Spleen (tissue), 11 donors: ENCODE data around the gene RHBDD1. TPM values are rescaled to one million over a fixed set of nuclear protein-coding genes. Genes with fewer than 3 reads are reported as not detected.
A peak's percentile ranks its signal among the peaks of the same experiment; 100 is the strongest.

Experiments
- DNase-seq: peaks from one replicate; pipeline ENCODE4 v3.0.0-alpha.2; 2020
- H3K27ac ChIP-seq, 8 donors: fragments of 200-600 bp; sonication (generic) in 7 of 8; 1 replicate in 4 of 8; 2 replicates in 4 of 8; pipeline versions ENCODE4 v1.5.0 to v1.8.0; 2016 to 2021; ENCODE audit warnings: inconsistent platforms in 4 of 8, mild to moderate bottlenecking in 4 of 8, moderate library complexity in 1 of 8
- H3K27me3 ChIP-seq, 7 donors: fragments of 200-600 bp; sonication (generic) in 6 of 7; replicated peaks in 1 of 7; 1 replicate in 4 of 7; 2 replicates in 3 of 7; pipeline versions ENCODE4 v1.5.0 to v1.8.0; 2016 to 2021; ENCODE audit warnings: inconsistent platforms in 3 of 7, mild to moderate bottlenecking in 1 of 7
- H3K36me3 ChIP-seq, 6 donors: fragments of 200-600 bp; sonication (generic) in 5 of 6; 1 replicate in 4 of 6; 2 replicates in 2 of 6; pipeline versions ENCODE4 v1.5.0 to v1.8.0; 2016 to 2021; ENCODE audit warnings: inconsistent platforms in 2 of 6
- H3K4me1 ChIP-seq, 6 donors: fragments of 200-600 bp; sonication (generic) in 5 of 6; 1 replicate in 3 of 6; 2 replicates in 3 of 6; pipeline versions ENCODE4 v1.5.0 to v1.8.0; 2016 to 2021; ENCODE audit warnings: inconsistent platforms in 3 of 6
- H3K4me3 ChIP-seq, 8 donors: fragments of 200-600 bp; sonication (generic) in 7 of 8; 1 replicate in 4 of 8; 2 replicates in 4 of 8; pipeline versions ENCODE4 v1.5.0 to v1.8.0; 2016 to 2021; ENCODE audit warnings: inconsistent platforms in 4 of 8, mild to moderate bottlenecking in 4 of 8, moderate library complexity in 2 of 8
- H3K9me3 ChIP-seq, 8 donors: fragments of 200-600 bp; sonication (generic) in 7 of 8; 1 replicate in 4 of 8; 2 replicates in 4 of 8; pipeline versions ENCODE4 v1.5.0 to v1.8.0; 2016 to 2021; ENCODE audit warnings: inconsistent platforms in 4 of 8
- CTCF ChIP-seq, 11 experiments: fragments of 200-600 bp in 7 of 11; fragments of 450-650 bp in 4 of 11; sonication (generic) in 4 of 11; IDR thresholded peaks in 8 of 11; conservative IDR thresholded peaks in 3 of 11; 1 replicate in 7 of 11; 2 replicates in 4 of 11; pipeline versions ENCODE4 v1.4.0 to v1.8.0; 2016 to 2021; ENCODE audit warnings: antibody characterized with exemption in 11 of 11, inconsistent platforms in 4 of 11, mild to moderate bottlenecking in 1 of 11
- POLR2A ChIP-seq, 3 donors: fragments of 450-650 bp; IDR thresholded peaks; one replicate each; pipeline ENCODE4 v1.5.1; 2017; ENCODE audit warnings: antibody characterized with exemption in 3 of 3, mild to moderate bottlenecking in 1 of 3
- POLR2AphosphoS5 ChIP-seq, 3 donors: sonication (generic); formaldehyde crosslinking; IDR thresholded peaks; one replicate each; pipeline ENCODE4 v1.5.1; 2017; ENCODE audit warnings: antibody characterized with exemption in 3 of 3
- WGBS, 5 donors: extraction: QIAGEN DNeasy Blood & Tissue Kit in 3 of 5; methylation state at CpG; one replicate each; pipeline versions ENCODE4 v1.1.5 to v1.1.7; 2013 to 2018; 5-methylcytosine and 5-hydroxymethylcytosine counted together
- intact Hi-C: fragments of 100-400 bp; cut with DNase I; formaldehyde crosslinking; loops from one replicate; pipeline ENCODE4 v1.15.0; 2023; ENCODE audit warnings: low total_unique reads
- polyA plus RNA-seq, 3 donors: library from polyadenylated mRNA; stranded (reverse); fragments of 200-250 nt; gene quantifications; one replicate each; pipeline ENCODE4 v1.2.1, GENCODE V29; 2013
- total RNA-seq, 7 donors: library from RNA; depleted of rRNA in 3 of 7; stranded (reverse); fragments of >200 nt in 3 of 7; fragmentation: NEBNext Ultra II Directional in 4 of 7; extraction: Animal tissue kit (Norgen Biotek cat#: 25700) in 4 of 7; gene quantifications; one replicate each; pipeline versions ENCODE4 v1.1.0 to v1.2.1, GENCODE V29; 2016 to 2021
- donor health status: healthy with polysubstance abuse.
- donor health status: DM: no; HTN: no; CAD: no; lungs with moderate emphysema.
- donor health status: DM: no; HTN: no; CAD: no.
- donor health status: Bipolar disorder and iron deficiency.
- donor health status: healthy.
- donor health status: DM: no; HTN: no; CAD: no.
- donor health status: DM: yes; HTN: yes; CAD: no.

The RHBDD1 gene
- total and polyA plus RNA-seq, 10 donors: 6.1 to 67.5 (median 32.8) TPM

GRCh38 chr2:226905718-226906117, 69.9 kb downstream of the RHBDD1 start:
- WGBS, 5 donors: 45 to 75% (median 62%) methylated on average over 6 of the region's 6 CpGs
- intact Hi-C loops: no loop called here
- Histone ChIP-seq H3K27me3 (no peaks in the 10 kb centered on the region), H3K4me3 (peak overlapping the region in 1 of 8 donors; percentile 40), H3K9me3 (no peaks in the 10 kb centered on the region), H3K27ac (peak overlapping the region in 7 of 8 donors; percentile 52 to 86 (median 77)), H3K4me1 (peaks cover 4 to 72% (median 24%) of the 10 kb centered on the region in 6 donors), H3K36me3 (peaks cover 0 to 28% (median 0%) of the 10 kb centered on the region in 6 donors)
- peak; percentile 79 for DNase-seq
- no peak for TF ChIP-seq CTCF (IDR thresholded peaks at IDR 0.05 in 8 of 11, conservative IDR thresholded peaks at IDR 0.05 in 3 of 11)
- no peak for TF ChIP-seq POLR2AphosphoS5 (IDR thresholded peaks at IDR 0.05)
- no peak for TF ChIP-seq POLR2A (IDR thresholded peaks at IDR 0.05)

- TF ChIP-seq POLR2A (IDR thresholded peaks at IDR 0.05): no peak
- TF ChIP-seq CTCF (IDR thresholded peaks at IDR 0.05 in 8 of 11, conservative IDR thresholded peaks at IDR 0.05 in 3 of 11): no peak
- TF ChIP-seq POLR2AphosphoS5 (IDR thresholded peaks at IDR 0.05): peak in 1 of 3 donors; percentile 66
- H3K27me3 ChIP-seq: no peaks in the 10 kb centered on the region
- no peak for DNase-seq
- H3K4me1 ChIP-seq: peaks cover 4 to 67% (median 24%) of the 10 kb centered on the region in 6 donors
- WGBS, 5 donors: 50 to 78% (median 74%) methylated on average over 4 of the region's 4 CpGs
- peak overlapping the region; percentile 46 to 86 (median 74) for H3K27ac ChIP-seq
- intact Hi-C loops: no loop called here
- H3K9me3 ChIP-seq: no peaks in the 10 kb centered on the region
- peaks cover 0 to 28% (median 0%) of the 10 kb centered on the region in 6 donors for H3K36me3 ChIP-seq
- H3K4me3 ChIP-seq: peak overlapping the region in 2 of 8 donors; percentile 4 to 40
Observed at GRCh38 chr2:226906163-226906693, 70.4 kb downstream of the RHBDD1 start.

- TF ChIP-seq POLR2A (IDR thresholded peaks at IDR 0.05): no peak
- no peak for TF ChIP-seq POLR2AphosphoS5 (IDR thresholded peaks at IDR 0.05)
- no peak for TF ChIP-seq CTCF (IDR thresholded peaks at IDR 0.05 in 8 of 11, conservative IDR thresholded peaks at IDR 0.05 in 3 of 11)
- Histone ChIP-seq H3K4me3 (no peak overlapping the region), H3K4me1 (peaks cover 4 to 50% (median 22%) of the 10 kb centered on the region in 6 donors), H3K27me3 (no peaks in the 10 kb centered on the region), H3K27ac (peak overlapping the region; percentile 53 to 86 (median 76)), H3K9me3 (no peaks in the 10 kb centered on the region), H3K36me3 (peaks cover 0 to 24% (median 0%) of the 10 kb centered on the region in 6 donors)
- no peak for DNase-seq
- WGBS, 5 donors: 58 to 81% (median 61%) methylated on average over 3 of the region's 3 CpGs
- intact Hi-C loops: no loop called here
Observed at GRCh38 chr2:226909126-226909525, 73.3 kb downstream of the RHBDD1 start.

GRCh38 chr2:226909836-226910235, 74.0 kb downstream of the RHBDD1 start:
- intact Hi-C loops: no loop called here
- peak overlapping the region; percentile 53 to 86 (median 76) for H3K27ac ChIP-seq
- no peak for TF ChIP-seq CTCF (IDR thresholded peaks at IDR 0.05 in 8 of 11, conservative IDR thresholded peaks at IDR 0.05 in 3 of 11)
- TF ChIP-seq POLR2A (IDR thresholded peaks at IDR 0.05): no peak
- H3K27me3 ChIP-seq: no peaks in the 10 kb centered on the region
- H3K4me1 ChIP-seq: peaks cover 4 to 43% (median 19%) of the 10 kb centered on the region in 6 donors
- no peak overlapping the region for H3K4me3 ChIP-seq
- H3K36me3 ChIP-seq: peaks cover 0 to 31% (median 0%) of the 10 kb centered on the region in 6 donors
- DNase-seq: no peak
- WGBS, 5 donors: 87 to 97% (median 94%) methylated on average over 2 of the region's 2 CpGs
- H3K9me3 ChIP-seq: no peaks in the 10 kb centered on the region
